Hepatocyte (in vitro differentiated cells): ENCODE results near the gene PAXX.

Experiments
- CTCF ChIP-seq: fragments of 200-600 bp; sonication (generic); IDR thresholded peaks from 2 replicates; pipeline ENCODE4 v1.5.1; 2016; ENCODE audit warnings: antibody characterized with exemption, mild to moderate bottlenecking; ENCODE audit not compliant: poor library complexity
- EZH2 ChIP-seq: fragments of 200-600 bp; sonication (generic); IDR thresholded peaks from 2 replicates; pipeline ENCODE4 v1.6.1; 2016; ENCODE audit warnings: antibody characterized with exemption, mild to moderate bottlenecking, borderline replicate concordance

GRCh38 chr9:136972335-136972734 lies 19.9 kb upstream of the PAXX start:
- no peak for TF ChIP-seq CTCF
- no peak for TF ChIP-seq EZH2
